NOMO-1 treated with DMSO at 0.1 percent for 48 hours (cell line): ENCODE results near the gene PSD4.
"Not testable (repeated sequence)": the region's sequence is repeated elsewhere in the genome, so short reads cannot be mapped to it uniquely, and the experiment has no call there.

ENCODE experiments used
- DNase-seq: peaks from one replicate; lab custom pipeline; 2025; ENCODE audit not compliant: unreplicated experiment; lab: John Stamatoyannopoulos, UW

The PSD4 gene

DNA sequence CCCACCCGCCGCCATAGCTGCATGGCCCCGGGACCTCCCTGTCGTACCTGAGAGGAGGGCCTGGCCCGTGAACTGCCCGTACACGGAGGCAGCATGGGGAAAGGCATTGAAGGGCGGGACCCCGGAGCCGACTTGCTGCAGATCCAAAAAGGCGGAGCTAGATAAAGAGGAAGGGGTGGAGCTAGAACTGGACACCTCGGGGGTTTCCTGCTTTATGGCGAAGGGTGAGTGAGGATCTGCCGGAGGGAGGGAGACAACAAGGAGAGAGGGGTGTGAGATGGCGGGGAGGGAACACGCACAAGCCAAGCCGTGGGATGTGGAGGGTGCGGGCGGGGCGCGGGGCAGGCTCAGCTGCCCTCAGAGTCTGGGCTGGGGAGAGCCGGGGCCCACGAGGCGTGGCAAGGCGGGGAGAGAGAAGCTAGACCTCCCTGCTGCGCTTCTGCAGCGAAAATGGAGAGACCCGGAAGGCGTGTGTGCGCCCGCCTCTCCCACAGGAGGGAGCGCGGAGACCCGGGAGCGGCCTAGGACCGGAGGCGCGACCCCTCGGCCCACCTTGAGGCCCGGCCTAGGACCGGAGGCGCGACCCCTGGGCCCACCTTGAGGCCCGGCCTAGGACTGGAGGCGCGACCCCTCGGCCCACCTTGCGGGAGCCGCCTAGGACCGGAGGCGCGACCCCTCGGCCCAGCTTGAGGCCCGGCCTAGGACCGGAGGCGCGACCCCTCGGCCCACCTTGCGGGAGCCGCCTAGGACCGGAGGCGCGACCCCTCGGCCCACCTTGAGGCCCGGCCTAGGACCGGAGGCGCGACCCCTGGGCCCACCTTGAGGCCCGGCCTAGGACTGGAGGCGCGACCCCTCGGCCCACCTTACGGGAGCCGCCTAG lies 61.8 kb downstream of the PSD4 start:
- DNase-seq: not testable (repeated sequence)

DNA sequence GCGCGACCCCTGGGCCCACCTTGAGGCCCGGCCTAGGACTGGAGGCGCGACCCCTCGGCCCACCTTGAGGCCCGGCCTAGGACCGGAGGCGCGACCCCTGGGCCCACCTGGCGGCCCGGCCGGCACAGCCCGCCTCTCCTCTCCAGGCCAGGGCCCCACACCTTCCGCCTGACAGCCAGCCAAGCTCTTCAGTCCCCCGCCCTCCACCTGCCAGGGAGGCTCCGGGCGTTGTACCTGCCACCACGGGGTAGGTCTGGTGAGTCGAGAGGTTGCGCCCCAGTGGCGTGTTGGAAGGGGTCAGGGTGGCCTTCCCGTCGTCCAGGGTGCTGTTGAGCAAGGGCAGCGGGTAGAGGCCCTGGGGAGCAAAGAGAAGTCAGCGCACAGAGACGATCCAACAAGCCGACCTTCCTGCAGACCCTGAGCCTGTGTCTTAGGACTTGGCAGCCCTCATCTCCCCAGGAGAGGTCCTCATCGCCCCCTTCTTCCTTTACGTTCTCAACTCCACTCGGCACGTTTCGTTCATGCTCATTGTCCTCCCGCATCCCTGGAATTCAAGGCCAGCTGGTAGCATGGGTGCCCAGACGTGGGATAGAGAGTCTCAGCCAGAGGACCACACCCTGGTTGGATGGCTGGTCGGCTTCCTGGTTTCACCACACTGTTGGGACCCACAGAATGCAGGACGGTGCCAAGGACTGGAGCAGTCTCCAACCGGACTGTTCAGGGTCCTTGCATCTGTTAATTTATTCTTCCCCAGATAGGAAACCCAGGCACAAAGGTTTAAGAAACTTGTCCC lies 62.8 kb downstream of the PSD4 start:
- DNase-seq: no peak

DNA sequence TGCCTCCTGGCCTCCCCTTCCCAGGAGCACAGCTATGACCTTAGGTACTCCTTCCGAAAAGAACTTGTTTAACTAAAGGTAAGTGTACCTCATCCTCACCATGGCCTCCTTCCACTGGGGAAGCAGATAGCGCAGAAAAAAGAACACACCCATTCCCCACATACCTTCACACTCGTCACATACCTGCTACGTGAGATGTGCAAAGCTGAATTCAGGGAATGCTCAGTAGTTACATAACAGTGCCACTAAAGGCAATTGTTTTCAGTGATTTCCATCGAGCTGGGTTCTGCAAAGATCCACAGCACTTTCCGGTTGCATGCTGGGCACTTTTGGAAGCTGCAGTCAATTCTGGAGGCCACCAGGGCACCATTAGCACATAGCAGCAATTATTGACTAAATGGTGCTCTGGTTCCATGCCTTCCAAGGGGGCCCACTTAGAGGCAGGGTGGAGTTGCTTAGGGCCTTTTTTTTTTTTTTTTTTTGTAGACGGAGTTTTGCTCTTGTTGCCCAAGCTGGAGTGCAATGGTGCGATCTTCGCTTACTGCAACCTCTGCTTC lies 63.9 kb downstream of the PSD4 start:
- no peak for DNase-seq

DNA sequence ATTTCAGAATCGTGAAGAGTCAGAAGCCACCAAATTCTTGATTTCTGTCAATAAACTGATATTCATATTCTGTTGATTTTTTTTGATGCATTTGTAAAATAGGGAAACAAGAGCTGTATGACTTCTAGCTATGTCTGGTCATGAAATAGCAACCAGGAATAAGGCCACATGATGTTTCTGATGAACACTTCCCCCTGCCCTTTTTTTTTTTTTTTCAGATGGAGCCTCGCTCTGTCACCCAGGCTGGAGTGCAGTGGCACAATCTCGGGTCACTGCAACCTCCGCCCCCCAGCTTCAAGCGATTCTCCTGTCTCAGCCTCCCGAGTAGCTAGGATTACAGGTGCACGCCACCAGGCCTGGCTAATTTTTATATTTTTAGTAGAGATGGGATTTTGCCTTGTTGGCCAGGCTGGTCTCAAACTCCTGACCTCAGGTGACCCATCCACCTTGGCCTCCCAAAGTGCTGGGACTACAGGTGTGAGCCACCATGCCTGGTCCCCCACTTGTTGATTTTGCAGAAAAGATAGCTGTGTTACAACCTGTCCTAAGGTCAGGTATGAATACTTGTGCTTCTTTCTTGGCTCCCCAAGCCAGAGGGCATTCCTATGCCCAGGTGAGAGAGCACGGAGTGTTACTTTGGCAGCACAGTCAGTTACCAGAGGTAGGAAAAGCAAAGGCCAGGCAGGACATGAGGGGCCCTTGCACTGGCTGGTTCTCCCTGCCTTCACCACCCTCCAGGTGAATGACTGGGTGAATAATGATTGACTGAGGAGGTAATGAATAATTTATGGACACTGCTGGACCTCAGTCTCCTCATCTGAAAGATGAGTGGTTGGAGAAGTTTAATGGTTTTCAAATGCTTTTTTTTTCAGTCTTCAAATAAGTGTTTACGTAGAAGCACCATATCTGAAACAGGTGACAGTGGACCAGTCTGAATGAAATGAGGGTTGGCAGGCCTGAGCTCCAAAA lies 65.4 kb downstream of the PSD4 start:
- no peak for DNase-seq

DNA sequence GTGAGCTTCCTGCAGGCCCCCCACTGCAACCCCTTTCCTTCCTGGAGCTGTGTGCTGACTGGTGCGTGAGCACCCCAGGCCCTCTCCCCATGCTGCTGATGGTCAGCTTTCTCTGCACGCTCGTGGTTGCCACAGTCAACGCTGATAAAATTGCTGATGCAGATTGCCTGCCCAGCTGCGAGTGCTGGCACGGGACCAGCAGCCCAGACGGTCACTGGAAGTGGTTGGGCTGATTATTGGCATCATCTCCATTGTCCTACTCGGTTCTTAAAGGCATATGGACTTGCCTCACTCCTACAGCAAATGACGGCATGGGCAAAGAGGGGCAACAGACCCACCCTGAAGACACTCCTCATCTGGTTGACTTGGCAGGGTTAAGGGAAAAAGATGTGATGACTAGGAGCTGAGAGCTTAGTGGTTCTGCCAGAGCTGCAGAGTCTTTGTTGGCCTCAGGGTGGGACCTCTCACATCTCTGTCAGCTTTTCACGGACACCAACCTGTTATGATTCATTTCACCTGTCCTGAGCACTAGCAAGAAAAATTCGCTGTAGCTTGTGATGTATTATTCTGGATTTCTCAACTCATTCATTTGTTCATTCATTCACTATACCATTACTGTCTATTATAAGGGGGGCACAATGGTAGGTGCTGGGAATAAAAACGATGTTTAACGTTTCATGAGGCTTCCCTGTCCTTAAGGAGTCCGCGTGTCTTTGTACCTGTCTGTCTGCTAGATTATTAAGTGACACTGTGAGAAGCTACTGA lies 66.6 kb downstream of the PSD4 start:
- no peak for DNase-seq

DNA sequence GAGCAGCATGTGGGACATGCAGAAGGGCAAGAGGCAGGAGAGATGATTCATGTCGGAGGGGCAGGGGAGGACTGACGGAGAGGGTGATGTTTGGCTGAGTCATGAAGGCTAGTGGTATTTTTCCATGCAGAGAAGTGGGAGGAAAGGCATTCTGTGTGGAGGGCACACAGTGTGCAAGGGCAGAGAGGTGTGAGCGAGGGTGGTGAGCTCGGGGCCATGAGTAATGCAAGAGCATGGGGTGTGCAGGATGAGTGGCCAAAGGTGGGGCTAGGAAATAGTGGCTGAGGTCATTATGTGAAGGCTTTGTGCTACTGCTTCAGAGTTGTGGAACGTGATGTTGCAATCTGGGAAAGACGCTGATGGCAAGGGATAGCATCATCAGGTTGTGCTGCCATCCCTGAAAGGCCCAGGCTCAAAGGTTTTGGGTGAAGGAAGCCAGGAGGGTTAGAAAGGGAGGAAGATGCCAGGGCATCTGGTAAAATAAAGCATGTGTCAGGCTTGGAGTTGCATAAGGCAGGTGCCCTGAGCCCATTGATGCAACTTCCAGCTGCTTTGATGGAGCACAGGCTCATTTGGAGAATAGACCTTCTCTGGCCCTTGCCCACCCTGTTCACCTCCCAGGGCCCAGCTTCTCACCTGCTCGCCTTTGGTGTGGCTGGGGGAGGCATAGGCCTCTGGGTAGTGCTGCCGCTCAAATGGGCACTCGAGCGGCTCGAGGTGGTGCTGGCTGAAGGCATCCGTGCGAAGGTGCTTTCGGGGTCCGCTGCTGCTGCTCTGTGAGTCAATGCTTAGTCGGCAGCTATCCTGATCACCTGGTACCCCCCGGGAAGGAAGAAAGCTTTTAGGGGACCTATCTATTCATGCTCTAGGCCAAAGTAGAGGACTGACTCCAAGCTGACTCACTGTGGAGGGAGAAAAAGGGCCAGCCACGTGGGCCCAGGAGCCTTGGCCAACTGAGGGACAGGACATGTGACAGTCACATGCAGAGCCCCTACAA lies 67.4 kb downstream of the PSD4 start:
- peak; percentile 43 for DNase-seq

DNA sequence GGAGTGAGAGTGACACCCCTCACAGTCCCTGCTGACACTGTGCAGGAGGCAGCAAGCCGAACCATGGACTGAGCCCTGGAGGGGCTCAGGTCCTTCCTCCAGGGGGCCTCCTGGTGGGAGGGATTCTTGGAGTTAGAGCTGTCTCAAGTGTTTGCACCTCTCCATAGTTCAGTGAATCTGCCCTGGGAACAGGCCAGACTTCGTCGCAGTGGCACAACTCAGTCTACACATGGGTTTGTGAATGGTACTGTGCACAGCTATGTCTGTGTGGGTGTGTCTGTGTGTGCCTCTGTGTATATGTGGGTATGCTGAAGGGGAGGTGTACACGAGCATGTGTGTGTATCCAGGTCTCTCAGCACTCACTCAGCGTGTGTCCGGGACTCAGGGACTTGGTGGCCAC lies 68.6 kb downstream of the PSD4 start:
- DNase-seq: no peak

DNA sequence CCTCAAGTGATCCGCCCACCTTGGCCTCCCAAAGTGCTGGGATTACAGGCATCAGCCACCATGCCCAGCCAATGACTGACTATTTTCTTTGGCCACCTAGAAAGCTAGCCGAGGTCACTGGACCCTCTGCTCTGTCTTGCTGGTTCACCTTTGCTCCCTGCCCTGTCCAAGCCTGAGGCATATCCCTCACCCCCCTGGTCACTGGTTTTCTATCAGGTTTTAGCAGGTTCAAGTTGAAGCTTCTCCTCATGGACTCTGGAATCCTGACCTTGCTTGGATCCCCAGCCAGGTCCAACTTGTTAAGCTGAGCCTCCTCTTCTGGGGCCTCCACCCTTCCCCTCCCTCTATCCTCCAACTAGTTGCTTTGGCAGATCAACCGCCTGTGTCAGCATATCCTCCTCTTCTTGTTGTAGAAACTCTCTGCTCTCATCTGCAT lies 71.5 kb downstream of the PSD4 start:
- DNase-seq: no peak

- DNase-seq: no peak
Observed at GRCh38 chr2:113246606-113247005, 72.8 kb downstream of the PSD4 start.

- DNase-seq: peak; percentile 53
Observed at GRCh38 chr2:113248997-113249770, 75.4 kb downstream of the PSD4 start.

GRCh38 chr2:113251118-113251517 lies 77.3 kb downstream of the PSD4 start:
- DNase-seq: no peak

DNA sequence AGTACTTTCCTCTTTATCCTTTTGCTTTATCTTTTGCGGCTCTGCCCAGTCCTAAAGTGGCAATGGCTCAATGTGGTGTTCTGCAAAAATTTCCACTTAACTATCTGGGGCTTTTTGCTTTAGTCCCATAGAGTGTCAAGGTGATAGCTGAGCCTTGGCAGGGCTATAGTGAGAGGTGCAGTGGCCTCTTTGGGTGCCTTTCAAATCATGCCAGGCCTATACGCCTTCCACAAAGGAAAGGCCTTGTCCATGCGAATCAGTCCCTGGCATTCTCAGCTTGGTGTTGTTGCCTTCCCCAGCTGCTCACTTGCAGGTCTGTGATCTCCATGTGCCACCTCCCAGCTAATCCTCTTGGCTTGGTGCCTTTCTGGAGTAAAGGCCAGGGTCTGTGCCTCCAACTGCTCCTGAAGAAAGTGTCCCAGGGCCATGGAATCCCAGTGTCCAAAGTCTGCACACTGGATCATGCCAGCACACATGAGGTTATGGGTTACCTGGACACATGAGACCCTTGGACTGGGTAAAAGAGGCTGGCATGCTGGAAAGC lies 78.3 kb downstream of the PSD4 start:
- DNase-seq: no peak

GRCh38 chr2:113253453-113253852 lies 79.7 kb downstream of the PSD4 start:
- DNase-seq: no peak

DNA sequence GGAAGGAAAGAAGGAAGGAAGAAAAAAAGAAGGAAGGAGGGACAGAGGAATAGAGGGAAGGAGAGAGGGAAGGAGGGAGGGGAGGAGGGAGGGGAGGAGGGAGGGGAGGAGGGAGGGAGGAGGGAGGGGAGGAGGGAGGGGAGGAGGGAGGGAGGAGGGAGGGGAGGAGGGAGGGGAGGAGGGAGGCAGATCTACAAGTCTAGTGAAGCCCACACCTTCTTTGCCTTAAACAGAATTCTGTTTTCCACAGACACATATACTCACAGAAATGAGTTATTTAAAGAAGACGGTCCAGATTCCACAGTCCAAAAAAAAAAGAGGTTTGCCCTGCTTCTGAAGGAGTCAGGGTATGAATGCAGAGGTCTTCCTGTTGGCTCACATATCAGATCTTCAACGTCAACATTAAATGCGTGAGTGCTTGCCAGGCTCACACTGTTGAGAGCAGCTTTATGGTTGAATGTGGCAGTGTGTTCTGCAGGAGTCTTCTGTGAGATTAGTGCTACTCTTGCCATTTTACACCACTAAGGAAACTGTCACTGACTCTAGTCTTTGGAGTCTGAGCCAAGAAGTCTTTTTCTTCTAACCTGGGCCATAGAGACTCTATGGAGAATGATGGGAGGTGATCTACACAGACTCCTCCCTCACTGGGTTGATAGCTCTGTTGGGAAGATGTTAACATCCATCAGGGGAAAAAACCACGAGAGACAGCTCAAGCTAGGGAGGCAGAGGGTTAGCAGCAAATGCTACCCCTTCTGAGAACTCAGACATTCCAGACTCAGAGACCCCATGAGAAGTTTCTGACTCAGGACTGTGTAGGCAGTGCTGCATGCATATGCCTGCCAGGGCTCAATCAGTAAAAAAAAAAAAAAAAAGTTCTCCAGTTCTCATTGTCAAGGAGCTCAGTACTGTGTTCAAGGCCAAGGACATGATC lies 81.6 kb downstream of the PSD4 start:
- DNase-seq: no peak

GRCh38 chr2:113257516-113258264 lies 83.9 kb downstream of the PSD4 start:
- DNase-seq: peak; percentile 64
